Common myeloid progenitor, CD34-positive (primary cell): Measurements from ENCODE around the gene UBALD2.

Source experiments
- CTCF ChIA-PET: fragments of 350-600 bp; sonication (Branson Sonifier 250); formaldehyde crosslinking; loops from one replicate; lab custom pipeline; 2021; ENCODE audit warnings: antibody characterized with exemption; lab: Charles Lee
- POLR2A ChIA-PET: fragments of 350-600 bp; sonication (Branson Sonifier 250); formaldehyde crosslinking; loops from one replicate; lab custom pipeline; 2021; ENCODE audit warnings: antibody characterized with exemption; lab: Charles Lee
- DNase-seq, 3 donors: peaks; one replicate each; pipeline versions ENCODE4 v3.0.0 to v3.0.0-alpha.2; 2013
- H3K27ac ChIP-seq, 2 experiments: 1 replicate in 1 of 2; 2 replicates in 1 of 2; pipeline ENCODE4 v1.7.0; 2013; ENCODE audit warnings: inconsistent platforms in 2 of 2, low read length in 2 of 2, mild to moderate bottlenecking in 2 of 2, low read depth in 1 of 2, moderate library complexity in 1 of 2; ENCODE audit not compliant: severe bottlenecking in 2 of 2, insufficient read depth in 1 of 2, poor library complexity in 1 of 2
- H3K27me3 ChIP-seq, 5 experiments: replicated peaks in 2 of 5; 1 replicate in 3 of 5; 2 replicates in 2 of 5; pipeline versions ENCODE4 v1.6.1 to v1.7.0; 2013; ENCODE audit warnings: low read length in 4 of 5, mild to moderate bottlenecking in 2 of 5, moderate library complexity in 2 of 5, inconsistent platforms in 1 of 5; ENCODE audit not compliant: insufficient read depth in 5 of 5, control insufficient read depth in 4 of 5
- H3K36me3 ChIP-seq, 4 experiments: 1 replicate in 2 of 4; 2 replicates in 2 of 4; pipeline versions ENCODE4 v1.6.1 to v1.7.0; 2013; ENCODE audit warnings: low read length in 3 of 4, control low read depth in 1 of 4, mild to moderate bottlenecking in 1 of 4; ENCODE audit not compliant: control insufficient read depth in 4 of 4, insufficient read depth in 4 of 4
- H3K4me1 ChIP-seq, 4 experiments: 1 replicate in 3 of 4; 2 replicates in 1 of 4; pipeline versions ENCODE4 v1.6.1 to v1.7.1; 2013; ENCODE audit warnings: low read length in 3 of 4, mild to moderate bottlenecking in 3 of 4, control low read depth in 1 of 4, inconsistent platforms in 1 of 4, moderate library complexity in 1 of 4; ENCODE audit not compliant: control insufficient read depth in 4 of 4, insufficient read depth in 4 of 4; ENCODE audit errors: control extremely low read depth in 1 of 4
- H3K4me3 ChIP-seq, 7 experiments: 1 replicate in 4 of 7; 2 replicates in 3 of 7; pipeline versions ENCODE4 v1.5.1 to v1.7.0; 2013; ENCODE audit warnings: mild to moderate bottlenecking in 7 of 7, low read length in 6 of 7, moderate library complexity in 6 of 7, inconsistent platforms in 2 of 7, low read depth in 2 of 7, control low read depth in 1 of 7; ENCODE audit not compliant: insufficient read depth in 4 of 7, control insufficient read depth in 1 of 7; ENCODE audit errors: extremely low read depth in 1 of 7
- H3K9me3 ChIP-seq, 5 experiments: 1 replicate in 4 of 5; 2 replicates in 1 of 5; pipeline versions ENCODE4 v1.6.1 to v1.7.1; 2013; ENCODE audit warnings: low read length in 4 of 5, mild to moderate bottlenecking in 2 of 5, inconsistent platforms in 1 of 5, low read depth in 1 of 5, moderate library complexity in 1 of 5; ENCODE audit not compliant: control insufficient read depth in 4 of 5, insufficient read depth in 2 of 5; ENCODE audit errors: control extremely low read depth in 1 of 5
- WGBS: methylation state at CpG from one replicate; pipeline ENCODE4 v1.1.5; 2013; ENCODE audit not compliant: insufficient coverage; 5-methylcytosine and 5-hydroxymethylcytosine counted together

UBALD2 gene

GRCh38 chr17:76314392-76315227 lies 49.5 kb downstream of the UBALD2 start:
- Histone ChIP-seq H3K27ac (no peak overlapping the region), H3K27me3 (no peaks in the 10 kb centered on the region), H3K4me3 (no peak overlapping the region), H3K9me3 (no peaks in the 10 kb centered on the region), H3K4me1 (peaks cover 0 to 9% (median 2%) of the 10 kb centered on the region in 4 experiments), H3K36me3 (peaks cover 15 to 38% (median 26%) of the 10 kb centered on the region in 4 experiments)
- peak in 1 of 3 donors; percentile 6 for DNase-seq
- ChIA-PET CTCF (interaction anchor here (2.4 to 2.7 kb wide), 2 partner anchors 11 to 84 kb away, joined by 7 to 9 read pairs; no protein-coding TSS in a partner anchor), POLR2A (no interaction called here)
- WGBS = 97% methylated on average over 11 of the region's 15 CpGs

GRCh38 chr17:76317535-76317934 lies 52.4 kb downstream of the UBALD2 start:
- ChIA-PET POLR2A (no interaction called here), CTCF (interaction anchor here (0.6 to 1.1 kb wide), 2 partner anchors 15 to 411 kb away, joined by 3 to 4 read pairs; no protein-coding TSS in a partner anchor)
- Histone ChIP-seq H3K36me3 (peaks cover 8 to 29% (median 24%) of the 10 kb centered on the region in 4 experiments), H3K4me3 (no peak overlapping the region), H3K27me3 (no peaks in the 10 kb centered on the region), H3K9me3 (no peaks in the 10 kb centered on the region), H3K27ac (no peak overlapping the region), H3K4me1 (peaks cover 0 to 9% (median 2%) of the 10 kb centered on the region in 4 experiments)
- no peak for DNase-seq
- WGBS = 83% methylated on average over 1 of the region's 2 CpGs

- 88% methylated on average over 1 of the region's 3 CpGs for WGBS
- POLR2A ChIA-PET = no interaction called here
- CTCF ChIA-PET = interaction anchor here (1.1 kb wide), 1 partner anchor 16 kb away, joined by 3 read pairs; no protein-coding TSS in a partner anchor
- Histone ChIP-seq H3K9me3 (no peaks in the 10 kb centered on the region), H3K4me3 (no peak overlapping the region), H3K27ac (no peak overlapping the region), H3K4me1 (peaks cover 0 to 9% (median 2%) of the 10 kb centered on the region in 4 experiments), H3K27me3 (no peaks in the 10 kb centered on the region), H3K36me3 (peaks cover 4 to 26% (median 17%) of the 10 kb centered on the region in 4 experiments)
- no peak for DNase-seq
Observed at GRCh38 chr17:76318586-76318985, 53.4 kb downstream of the UBALD2 start.
